HG02943 (cell line): ENCODE measurements around the gene SPINK1.
A peak's percentile ranks its signal among the peaks of the same experiment; 100 is the strongest.
"Not testable (repeated sequence)": the region's sequence is repeated elsewhere in the genome, so short reads cannot be mapped to it uniquely, and the experiment has no call there.

Experiments
- ATAC-seq: cut with Tn5 transposase; IDR thresholded peaks from one replicate; pipeline ENCODE4 v1.9.1; 2021; ENCODE audit warnings: mild to moderate bottlenecking, low read depth, moderate library complexity; ENCODE audit not compliant: unreplicated experiment

Gene SPINK1

GRCh38 chr5:147831465-147831864 lies at the start of gene SPINK1:
SPINK1 (minus strand) TSS chr5:147831671; CDS start chr5:147831577, 94 bp downstream.
- no peak for ATAC-seq

- no peak for ATAC-seq
Observed at GRCh38 chr5:147880487-147880886, 49.0 kb upstream of the SPINK1 start.

- ATAC-seq, result no peak
Observed at GRCh38 chr5:147879784-147880183, 48.3 kb upstream of the SPINK1 start.

- no peak for ATAC-seq
Observed at GRCh38 chr5:147878066-147878759, 46.7 kb upstream of the SPINK1 start, which contains the start of gene SCGB3A2. SCGB3A2 (plus strand) TSS chr5:147878711; CDS start chr5:147878804, 93 bp downstream.

- ATAC-seq, result no peak
Observed at GRCh38 chr5:147876626-147877025, 45.2 kb upstream of the SPINK1 start.

- no peak for ATAC-seq
Observed at GRCh38 chr5:147876141-147876540, 44.7 kb upstream of the SPINK1 start.

- no peak for ATAC-seq
Observed at GRCh38 chr5:147874910-147875367, 43.5 kb upstream of the SPINK1 start.

GRCh38 chr5:147874118-147874875 lies 42.8 kb upstream of the SPINK1 start:
- ATAC-seq, result not testable (repeated sequence)

- ATAC-seq, result not testable (repeated sequence)
Observed at GRCh38 chr5:147872744-147873435, 41.4 kb upstream of the SPINK1 start.

- not testable (repeated sequence) for ATAC-seq
Observed at GRCh38 chr5:147871980-147872549, 40.6 kb upstream of the SPINK1 start.

GRCh38 chr5:147869892-147870291 lies 38.4 kb upstream of the SPINK1 start:
- not testable (repeated sequence) for ATAC-seq

- ATAC-seq, result no peak
Observed at GRCh38 chr5:147869112-147869511, 37.6 kb upstream of the SPINK1 start.

GRCh38 chr5:147863454-147864158 lies 32.1 kb upstream of the SPINK1 start:
- ATAC-seq, result no peak

GRCh38 chr5:147860641-147861025 lies 29.2 kb upstream of the SPINK1 start:
- no peak for ATAC-seq

GRCh38 chr5:147859962-147860640 lies 28.6 kb upstream of the SPINK1 start:
- ATAC-seq, result no peak

GRCh38 chr5:147858565-147858964 lies 27.1 kb upstream of the SPINK1 start:
- no peak for ATAC-seq

GRCh38 chr5:147857302-147858129 lies 26.0 kb upstream of the SPINK1 start:
- peak; percentile 64 for ATAC-seq

GRCh38 chr5:147856801-147857200 lies 25.3 kb upstream of the SPINK1 start:
- no peak for ATAC-seq

GRCh38 chr5:147855774-147856069 lies 24.3 kb upstream of the SPINK1 start:
- no peak for ATAC-seq
